Activated naive CD4-positive, alpha-beta T cell treated with anti-CD3 and anti-CD28 coated beads, Interleukin-2, amount 50 U/mL, for 24 hours (primary cell): ENCODE data around the gene MST1R.
"Not testable (repeated sequence)": the region's sequence is repeated elsewhere in the genome, so short reads cannot be mapped to it uniquely, and the experiment has no call there.

Source experiments
- H3K27ac Mint-ChIP-seq: one replicate; pipeline ENCODE4 v1.8.0; 2021; ENCODE audit warnings: mild to moderate bottlenecking, mixed read lengths
- H3K27me3 Mint-ChIP-seq: one replicate; pipeline ENCODE4 v1.8.0; 2021; ENCODE audit warnings: mixed read lengths
- H3K36me3 Mint-ChIP-seq: one replicate; pipeline ENCODE4 v1.8.0; 2021; ENCODE audit warnings: mixed read lengths
- H3K4me1 Mint-ChIP-seq: one replicate; pipeline ENCODE4 v1.8.0; 2021; ENCODE audit warnings: mixed read lengths
- H3K4me3 Mint-ChIP-seq: one replicate; pipeline ENCODE4 v1.8.0; 2021; ENCODE audit warnings: mild to moderate bottlenecking, mixed read lengths
- H3K9me3 Mint-ChIP-seq: one replicate; pipeline ENCODE4 v1.8.0; 2021; ENCODE audit warnings: mixed read lengths

Gene MST1R

DNA sequence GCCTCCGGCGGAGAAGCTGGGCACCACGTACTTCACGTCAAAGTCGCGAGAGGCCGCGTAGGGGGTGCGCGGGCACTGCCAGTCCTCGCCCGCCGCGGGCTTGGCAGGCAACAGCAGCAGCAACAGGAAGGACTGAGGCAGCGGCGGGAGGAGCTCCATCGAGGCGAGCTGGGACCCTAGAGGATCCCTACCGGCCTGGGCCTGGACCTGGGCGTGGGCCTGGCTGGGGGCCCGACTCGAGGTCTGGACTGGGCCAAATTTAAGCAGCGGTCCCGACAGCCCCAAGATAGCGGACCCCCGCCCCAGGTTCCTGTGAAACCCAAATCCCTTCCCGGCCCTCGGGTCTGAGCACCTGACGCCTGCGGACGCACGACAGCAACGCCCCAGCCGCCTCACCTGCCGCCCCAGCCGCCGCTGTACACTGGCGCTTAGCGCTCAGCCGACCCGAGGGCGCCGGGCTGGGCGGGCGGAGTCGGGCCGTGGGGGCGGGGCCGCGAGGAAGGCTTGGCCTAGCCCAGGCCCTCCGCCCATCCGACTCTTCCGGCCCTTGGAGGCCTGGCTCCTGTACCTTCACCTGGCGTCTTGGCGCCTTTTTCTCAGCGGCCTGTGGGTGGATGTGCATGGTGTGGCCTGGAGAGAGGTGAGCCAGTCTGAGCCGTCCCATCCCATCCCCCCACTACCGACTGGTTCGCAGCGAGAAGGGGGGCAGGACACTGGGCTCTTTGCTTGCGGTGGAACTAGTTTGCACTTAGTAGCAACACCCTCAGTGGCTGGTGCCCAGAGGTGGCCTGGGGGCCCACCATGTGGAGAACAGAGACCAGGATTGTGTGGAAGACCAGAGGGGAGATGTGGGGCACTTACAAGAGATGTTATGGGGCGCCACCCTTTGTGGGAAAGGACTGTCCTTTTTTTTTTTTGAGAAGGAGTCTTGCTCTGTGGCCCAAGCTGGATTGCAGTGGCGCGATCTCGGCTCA is at the start of gene MST1R:
TSS of gene MST1R (minus strand) at position 423 of the 974 bp plus-strand sequence. CDS start at position 159, 264 bp downstream.
- Mint-ChIP-seq H3K9me3 (no peaks in the 10 kb centered on the region), H3K4me1 (peaks cover 27% of the 10 kb centered on the region), H3K36me3 (no peaks in the 10 kb centered on the region), H3K27ac (no peak within 1 kb of the TSS), H3K4me3 (peak within 1 kb of the TSS; percentile 73), H3K27me3 (no peaks in the 10 kb centered on the region)

DNA sequence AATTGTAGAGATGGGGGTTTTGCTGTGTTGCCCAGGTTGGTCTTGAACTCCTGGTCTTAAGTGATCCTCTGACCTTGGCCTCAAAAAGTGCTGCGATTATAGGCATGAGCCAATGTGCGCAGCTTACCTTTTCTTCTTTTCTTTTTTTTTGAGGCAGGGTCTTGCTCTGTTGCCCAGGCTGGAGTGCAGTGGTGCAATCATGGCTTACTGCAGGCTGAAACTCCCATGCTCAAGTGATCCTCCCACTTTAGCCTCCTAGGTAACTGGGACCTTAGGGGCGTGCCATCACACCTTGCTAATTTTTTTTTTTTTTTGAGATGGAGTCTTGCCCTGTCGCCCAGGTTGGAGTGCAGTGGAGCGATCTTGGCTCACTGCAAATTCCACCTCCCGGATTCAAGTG is 49.3 kb upstream of the MST1R start:
- Mint-ChIP-seq H3K27ac (no peak overlapping the region), H3K36me3 (peaks cover 5% of the 10 kb centered on the region), H3K27me3 (no peaks in the 10 kb centered on the region), H3K4me3 (no peak overlapping the region), H3K9me3 (no peaks in the 10 kb centered on the region), H3K4me1 (peaks cover 31% of the 10 kb centered on the region)

DNA sequence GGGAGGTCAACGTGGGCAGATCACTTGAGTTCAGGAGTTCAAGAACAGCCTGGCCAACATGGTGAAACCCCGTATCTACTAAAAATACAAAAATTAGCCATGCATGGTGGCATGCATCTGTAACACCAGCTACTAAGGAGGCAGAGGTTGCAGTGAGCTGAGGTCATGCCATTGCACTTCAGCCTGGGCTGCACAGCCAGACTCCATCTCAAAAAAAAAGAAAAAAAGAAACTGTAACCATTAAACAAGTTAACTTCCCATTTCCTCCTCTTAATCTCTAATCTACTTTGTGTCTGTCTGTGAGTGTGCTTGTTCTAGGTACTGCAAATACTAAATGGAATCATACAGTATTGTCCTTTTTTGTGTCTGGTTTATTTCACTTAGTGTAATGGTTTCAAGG is 39.0 kb upstream of the MST1R start:
- Mint-ChIP-seq H3K9me3 (no peaks in the 10 kb centered on the region), H3K4me3 (peak overlapping the region; percentile 9), H3K4me1 (peaks cover 30% of the 10 kb centered on the region), H3K36me3 (peaks cover 9% of the 10 kb centered on the region), H3K27ac (peak overlapping the region; percentile 25), H3K27me3 (no peaks in the 10 kb centered on the region)

DNA sequence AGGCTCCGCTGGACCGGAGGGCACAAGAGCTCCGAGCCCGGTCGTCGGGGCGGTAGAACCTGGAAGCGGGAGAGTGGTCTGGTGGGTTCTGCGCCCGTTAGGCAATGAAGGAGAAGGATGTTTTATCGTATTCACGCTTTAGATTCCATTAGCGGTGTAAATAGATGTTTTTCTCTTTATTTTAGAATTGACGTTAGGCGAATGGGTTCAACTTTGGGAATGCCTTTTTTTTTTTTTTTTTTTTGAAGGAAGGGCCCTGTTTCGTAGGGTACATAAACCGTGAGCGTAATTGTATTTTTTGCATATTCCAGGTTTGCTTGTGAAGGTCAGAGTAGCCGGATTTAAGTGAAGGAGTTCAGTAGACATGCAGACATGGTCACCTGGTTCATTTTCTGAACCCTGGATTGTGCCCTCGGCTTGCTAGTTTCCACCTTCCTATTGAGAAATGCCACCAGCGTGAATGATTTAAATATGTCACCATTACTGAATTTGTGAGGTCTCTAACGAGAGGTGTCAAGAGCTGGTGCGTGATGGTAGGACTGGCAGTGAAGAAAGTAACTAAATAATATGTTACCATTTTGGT is 37.1 kb upstream of the MST1R start:
- Mint-ChIP-seq H3K4me3 (peak overlapping the region; percentile 99), H3K27me3 (no peaks in the 10 kb centered on the region), H3K27ac (peak overlapping the region; percentile 88), H3K4me1 (peaks cover 20% of the 10 kb centered on the region), H3K9me3 (no peaks in the 10 kb centered on the region), H3K36me3 (peaks cover 7% of the 10 kb centered on the region)

DNA sequence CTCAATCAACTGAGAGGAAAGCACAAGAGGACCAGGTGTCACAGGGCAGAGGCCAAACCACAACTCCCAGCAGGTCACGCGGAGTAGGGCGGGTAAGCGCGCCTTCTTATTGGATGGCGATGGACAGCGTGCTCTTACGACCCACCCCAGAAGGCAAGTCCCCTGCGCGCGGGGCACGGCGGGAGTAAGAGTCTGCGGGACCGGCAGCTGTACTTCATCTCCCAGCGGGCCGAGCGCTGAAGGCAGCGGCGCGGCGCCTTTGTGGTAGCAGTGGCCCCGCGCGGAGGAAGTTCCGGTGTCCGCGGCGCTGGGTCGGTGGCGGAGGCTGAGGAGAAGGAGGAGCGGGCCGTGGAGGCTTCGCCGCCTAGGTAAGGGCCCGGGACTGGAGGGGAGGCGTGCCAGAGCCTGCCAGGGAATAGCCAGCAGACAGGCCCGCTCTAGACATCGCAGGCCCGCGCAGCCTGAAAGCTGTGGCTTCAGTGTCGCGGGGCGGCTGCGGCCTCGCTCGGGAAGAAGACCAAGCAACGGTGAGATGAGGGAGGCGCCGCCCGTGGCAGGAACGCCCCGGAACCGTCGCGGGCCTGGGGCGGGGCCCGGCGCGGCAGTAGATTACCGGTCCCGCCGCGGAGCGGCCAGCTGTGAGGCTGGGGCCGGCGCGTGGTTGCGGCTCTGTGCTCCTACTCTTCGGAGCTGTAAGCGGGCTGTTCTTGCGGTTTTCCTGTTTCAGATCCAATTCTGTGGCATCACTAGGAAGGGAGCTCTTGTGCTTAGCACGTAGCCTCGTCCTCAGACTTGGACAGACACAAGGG is 36.4 kb upstream of the MST1R start, which contains the start of gene RBM6:
TSS of gene RBM6 (plus strand) at position 293 of the 809 bp plus-strand sequence. CDS start 22,492 bp downstream, outside the sequence.
- no peaks in the 10 kb centered on the region for H3K9me3 Mint-ChIP-seq
- H3K4me1 Mint-ChIP-seq = peaks cover 20% of the 10 kb centered on the region
- no peaks in the 10 kb centered on the region for H3K27me3 Mint-ChIP-seq
- peaks cover 7% of the 10 kb centered on the region for H3K36me3 Mint-ChIP-seq
- peak within 1 kb of the TSS; percentile 99 for H3K4me3 Mint-ChIP-seq
- H3K27ac Mint-ChIP-seq = peak within 1 kb of the TSS; percentile 99

DNA sequence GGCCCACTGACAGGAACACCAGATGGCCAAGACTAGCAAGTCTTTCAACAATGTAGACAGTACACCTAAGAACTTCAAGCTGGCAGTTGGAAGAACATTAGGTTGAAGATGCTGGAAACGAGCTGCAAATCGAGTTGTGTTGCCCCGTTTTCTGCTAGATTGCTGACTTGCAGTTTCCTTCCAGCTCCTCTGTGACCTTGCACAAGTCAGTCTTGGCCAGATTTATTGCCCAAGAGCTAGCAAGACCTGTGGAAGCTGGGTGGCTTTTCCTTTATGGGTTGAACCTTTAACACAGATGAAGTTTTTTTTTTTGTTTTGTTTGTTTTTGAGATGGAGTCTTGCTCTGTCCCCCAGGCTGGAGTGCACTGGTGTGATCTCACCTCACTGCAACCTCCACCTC is 33.4 kb upstream of the MST1R start:
- Mint-ChIP-seq H3K4me3 (no peak overlapping the region), H3K27ac (no peak overlapping the region), H3K9me3 (no peaks in the 10 kb centered on the region), H3K27me3 (no peaks in the 10 kb centered on the region), H3K4me1 (peaks cover 7% of the 10 kb centered on the region), H3K36me3 (no peaks in the 10 kb centered on the region)

DNA sequence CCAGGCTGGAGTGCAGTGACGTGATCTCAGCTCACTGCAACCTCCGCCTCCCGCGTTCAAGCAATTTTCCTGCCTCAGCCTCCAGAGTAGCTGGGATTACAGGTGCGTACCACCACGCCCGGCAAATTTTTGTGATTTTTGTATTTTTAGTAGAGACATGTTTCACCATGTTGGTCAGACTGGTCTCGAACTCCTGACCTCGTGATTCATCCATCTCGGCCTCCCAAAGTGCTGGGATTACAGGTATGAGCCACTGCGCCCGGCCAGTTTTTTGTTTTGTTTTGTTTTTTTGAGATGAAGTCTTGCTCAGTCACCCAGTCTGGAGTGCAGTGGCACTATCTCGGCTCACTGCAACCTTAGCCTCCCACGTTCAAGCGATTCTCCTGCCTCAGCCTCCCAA is 28.6 kb upstream of the MST1R start:
- H3K4me3 Mint-ChIP-seq, H3K27me3 Mint-ChIP-seq, H3K9me3 Mint-ChIP-seq, H3K27ac Mint-ChIP-seq, H3K36me3 Mint-ChIP-seq: not testable (repeated sequence)
- peaks cover 21% of the 10 kb centered on the region for H3K4me1 Mint-ChIP-seq

DNA sequence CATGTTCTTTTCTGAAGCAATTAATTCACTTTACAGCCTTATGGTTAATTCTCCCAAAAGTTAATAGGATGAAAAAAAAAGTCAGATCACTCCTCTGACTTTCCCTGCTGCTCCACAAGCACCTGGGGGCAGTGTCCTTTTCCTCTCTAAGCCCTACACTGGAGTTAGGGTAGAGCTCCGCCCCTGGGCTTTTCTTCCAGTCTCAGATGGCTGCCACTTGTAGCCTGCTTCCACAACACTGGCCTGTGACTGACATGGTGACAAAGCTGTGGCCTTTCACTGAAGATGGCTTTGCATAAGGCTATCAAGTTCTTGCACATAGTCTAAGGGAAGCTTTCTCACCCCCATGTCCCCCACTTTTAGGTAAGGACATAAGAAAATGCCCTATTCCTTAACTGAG is 27.2 kb upstream of the MST1R start:
- Mint-ChIP-seq H3K4me1 (peaks cover 28% of the 10 kb centered on the region), H3K4me3 (peak overlapping the region; percentile 24), H3K27ac (peak overlapping the region; percentile 51), H3K9me3 (no peaks in the 10 kb centered on the region), H3K27me3 (no peaks in the 10 kb centered on the region), H3K36me3 (no peaks in the 10 kb centered on the region)

DNA sequence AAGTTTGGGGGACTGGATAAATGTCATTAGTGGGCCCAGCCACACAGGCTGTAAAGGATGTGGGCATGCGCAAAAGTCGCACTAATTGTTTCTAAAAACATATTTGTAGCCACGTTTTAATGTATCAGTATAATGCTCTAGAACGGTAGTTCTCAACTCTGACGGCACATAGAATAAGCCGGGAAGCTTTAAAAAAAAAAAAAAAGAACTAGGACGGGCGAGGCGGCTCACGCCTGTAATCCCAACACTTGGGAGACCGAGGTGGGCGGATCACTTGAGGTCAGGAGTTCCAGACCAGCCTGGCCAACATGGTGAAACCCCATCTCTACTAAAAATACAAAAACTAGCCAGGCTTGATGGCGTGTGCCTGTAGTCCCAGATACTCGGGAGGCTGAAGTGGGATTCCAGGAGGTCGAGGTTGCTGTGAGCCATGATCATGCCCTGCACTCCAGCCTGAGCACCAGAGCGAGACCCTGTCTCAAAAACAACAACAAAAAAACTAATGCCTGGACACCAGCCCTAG is 26.6 kb upstream of the MST1R start:
- Mint-ChIP-seq H3K27ac (peak overlapping the region; percentile 77), H3K4me1 (peaks cover 29% of the 10 kb centered on the region), H3K27me3 (no peaks in the 10 kb centered on the region), H3K4me3 (peak overlapping the region; percentile 88), H3K9me3 (no peaks in the 10 kb centered on the region), H3K36me3 (no peaks in the 10 kb centered on the region)

DNA sequence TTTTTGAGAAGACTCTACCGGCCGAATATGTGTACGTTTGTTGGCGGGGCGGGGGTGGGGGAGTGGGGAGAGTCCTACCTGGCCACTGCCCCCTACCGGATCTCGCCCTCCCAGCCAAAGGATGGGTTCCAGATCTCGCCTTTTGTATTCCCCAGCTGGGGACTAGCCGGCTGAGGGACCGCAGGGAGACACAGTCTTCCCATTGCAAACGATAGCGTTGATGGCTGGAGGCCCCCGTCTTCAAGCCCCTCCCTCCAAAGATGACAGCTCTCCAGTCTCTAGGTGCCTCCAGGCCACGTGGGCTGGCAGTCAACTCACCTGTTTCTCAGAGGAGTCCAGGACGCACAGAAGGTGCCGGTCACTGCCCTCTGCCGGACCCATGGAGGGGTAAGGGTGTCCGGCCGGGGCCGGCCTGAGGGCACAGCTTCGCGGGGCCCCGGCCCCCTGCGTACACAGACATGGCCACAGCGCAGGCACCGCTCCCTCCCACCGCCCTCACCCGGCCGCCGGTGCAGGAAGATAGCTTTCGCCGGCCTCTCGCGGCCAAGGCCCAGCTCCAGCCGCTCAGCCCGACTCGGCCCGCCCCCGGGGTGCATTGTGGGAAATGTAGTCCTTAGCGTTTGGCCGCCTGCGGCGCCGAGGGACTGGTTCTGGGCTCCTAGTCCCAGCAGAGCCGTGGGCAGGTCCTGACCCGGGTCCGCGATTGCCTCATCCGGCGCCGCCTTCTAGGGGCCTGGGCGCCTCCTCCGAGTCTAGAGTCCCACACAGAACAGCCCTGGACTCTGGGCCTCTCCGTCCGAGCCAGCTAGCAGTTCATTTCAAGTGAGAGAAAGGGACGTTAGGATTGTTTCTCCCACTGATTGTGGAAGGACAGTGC is 25.9 kb upstream of the MST1R start, which contains the start of gene MON1A:
TSS of gene MON1A (minus strand) at position 521 of the 877 bp plus-strand sequence. CDS start 16,465 bp downstream, outside the sequence.
- Mint-ChIP-seq H3K36me3 (no peaks in the 10 kb centered on the region), H3K4me3 (peak within 1 kb of the TSS; percentile 88), H3K27ac (peak within 1 kb of the TSS; percentile 77), H3K27me3 (no peaks in the 10 kb centered on the region), H3K4me1 (peaks cover 29% of the 10 kb centered on the region), H3K9me3 (no peaks in the 10 kb centered on the region)

DNA sequence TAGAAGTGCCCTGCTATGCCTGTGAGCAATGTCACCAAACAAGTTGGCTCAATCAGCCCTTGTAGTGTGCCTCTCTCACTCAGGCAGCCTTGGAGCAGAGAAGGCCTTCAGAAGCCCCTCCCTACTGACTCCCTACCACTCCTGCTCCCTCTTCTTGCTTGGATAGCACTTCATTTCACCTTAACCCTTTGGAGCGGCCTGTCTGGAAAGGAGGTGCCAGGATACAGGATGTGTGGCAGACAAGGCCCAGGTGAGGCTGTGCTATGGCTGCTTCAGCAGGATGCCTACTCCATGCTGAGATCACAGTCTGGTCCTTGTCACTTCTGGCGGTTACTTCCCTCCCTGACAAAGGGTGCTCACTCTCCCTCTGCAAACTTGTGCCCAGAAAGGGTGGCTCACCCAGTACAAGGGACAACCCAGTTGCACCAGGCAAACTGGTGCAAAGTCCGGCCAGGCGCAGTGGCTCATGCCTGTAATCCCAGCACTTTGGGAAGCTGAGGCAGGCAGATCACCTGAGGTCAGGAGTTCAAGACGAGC is 24.9 kb upstream of the MST1R start:
- H3K4me3 Mint-ChIP-seq = peak overlapping the region; percentile 88
- peak overlapping the region; percentile 35 for H3K27ac Mint-ChIP-seq

DNA sequence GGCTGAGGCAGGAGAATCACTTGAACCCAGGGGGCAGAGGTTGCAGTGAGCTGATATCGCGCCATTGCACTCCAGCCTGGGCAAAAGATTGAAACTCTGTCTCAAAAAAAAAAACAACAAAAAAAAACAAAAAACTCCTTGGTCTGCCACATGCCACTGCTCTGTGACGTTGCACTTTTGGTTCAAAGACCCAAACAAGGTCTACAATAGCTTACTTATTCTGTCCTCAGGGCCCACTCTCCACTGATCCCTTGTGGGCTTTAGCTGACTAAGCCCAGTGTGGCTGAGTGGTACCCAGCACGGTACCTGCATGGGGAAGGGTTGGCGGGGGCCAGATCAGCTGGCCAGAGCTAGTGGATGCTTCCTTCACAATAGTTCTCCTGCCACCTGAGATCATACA is 24.1 kb upstream of the MST1R start:
- H3K4me3 Mint-ChIP-seq = no peak overlapping the region
- no peaks in the 10 kb centered on the region for H3K9me3 Mint-ChIP-seq
- H3K27ac Mint-ChIP-seq = no peak overlapping the region
- peaks cover 2% of the 10 kb centered on the region for H3K36me3 Mint-ChIP-seq
- no peaks in the 10 kb centered on the region for H3K27me3 Mint-ChIP-seq
- H3K4me1 Mint-ChIP-seq = peaks cover 29% of the 10 kb centered on the region

More for the DNA sequence above, 24.9 kb upstream of the MST1R start:
- peaks cover 2% of the 10 kb centered on the region for H3K36me3 Mint-ChIP-seq
- no peaks in the 10 kb centered on the region for H3K27me3 Mint-ChIP-seq
- no peaks in the 10 kb centered on the region for H3K9me3 Mint-ChIP-seq
- peaks cover 29% of the 10 kb centered on the region for H3K4me1 Mint-ChIP-seq

DNA sequence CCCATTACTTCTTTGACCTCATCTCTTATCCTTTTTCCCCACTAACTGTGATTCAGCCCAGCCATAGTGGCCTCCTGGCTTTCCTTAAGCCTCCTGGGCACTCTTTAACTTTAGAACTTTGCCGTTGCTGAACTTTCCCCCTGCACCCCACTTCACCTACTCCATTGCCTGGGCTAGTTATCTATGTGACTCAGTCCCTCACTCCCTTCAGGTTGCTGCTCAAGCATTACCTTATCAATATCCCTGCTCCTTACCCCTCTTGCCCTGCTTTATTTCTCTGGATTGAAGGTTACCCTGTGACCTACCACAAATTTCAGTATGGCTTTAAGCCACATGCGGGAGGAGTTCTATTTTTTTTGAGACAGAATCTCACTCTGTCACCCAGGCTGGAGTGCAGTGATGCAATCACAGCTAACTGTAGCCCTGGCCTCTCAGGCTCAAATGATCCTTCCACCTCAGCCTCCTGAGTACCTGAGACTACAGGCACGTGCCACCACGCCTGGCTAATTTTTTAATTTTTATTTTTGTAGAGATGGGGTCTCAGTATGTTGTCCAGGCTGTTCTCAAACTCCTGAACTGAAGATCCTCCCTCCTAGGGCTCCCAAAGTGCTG is 22.6 kb upstream of the MST1R start:
- Mint-ChIP-seq H3K27me3 (no peaks in the 10 kb centered on the region), H3K36me3 (peaks cover 2% of the 10 kb centered on the region), H3K27ac (no peak overlapping the region), H3K4me1 (peaks cover 27% of the 10 kb centered on the region), H3K9me3 (no peaks in the 10 kb centered on the region), H3K4me3 (no peak overlapping the region)

DNA sequence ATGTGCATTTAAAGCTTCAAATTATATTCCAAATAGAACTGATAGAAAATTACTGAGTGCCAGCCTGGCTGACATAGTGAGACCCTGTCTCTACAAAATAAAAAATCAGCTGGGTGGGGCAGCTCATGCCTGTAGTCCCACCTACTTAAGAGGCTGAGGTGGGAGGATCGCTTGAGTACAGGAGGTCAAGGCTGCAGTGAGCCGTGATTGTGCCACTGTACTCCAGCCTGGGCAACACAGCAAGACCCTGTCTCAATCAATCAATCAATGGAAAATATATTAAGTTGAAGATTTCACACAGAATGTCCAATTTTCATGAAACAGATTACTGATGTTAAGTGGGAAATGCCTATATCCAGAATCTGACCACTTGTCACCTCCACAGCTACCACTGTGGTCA is 21.8 kb upstream of the MST1R start:
- Mint-ChIP-seq H3K4me1 (peaks cover 23% of the 10 kb centered on the region), H3K27me3 (no peaks in the 10 kb centered on the region), H3K9me3 (no peaks in the 10 kb centered on the region), H3K4me3 (no peak overlapping the region), H3K36me3 (peaks cover 2% of the 10 kb centered on the region), H3K27ac (no peak overlapping the region)
